NCI-H2196 (cell line): ENCODE data around the gene MVB12B.

Experiments used
- DNase-seq: peaks from one replicate; lab custom pipeline; 2025; ENCODE audit not compliant: unreplicated experiment; lab: John Stamatoyannopoulos, UW

The MVB12B gene

GRCh38 chr9:126501383-126502331 lies 175.0 kb downstream of the MVB12B start:
- DNase-seq, result no peak

- DNase-seq, result no peak
Measured at GRCh38 chr9:126502417-126503332, 176.0 kb downstream of the MVB12B start.

GRCh38 chr9:126503333-126504085 lies 176.9 kb downstream of the MVB12B start:
- DNase-seq, result no peak

- no peak for DNase-seq
Measured at GRCh38 chr9:126504086-126504976, 177.7 kb downstream of the MVB12B start.

- DNase-seq, result no peak
Measured at GRCh38 chr9:126504977-126505455, 178.4 kb downstream of the MVB12B start.

GRCh38 chr9:126505697-126506346 lies 179.2 kb downstream of the MVB12B start:
- DNase-seq, result no peak

GRCh38 chr9:126506361-126507317 lies 180.0 kb downstream of the MVB12B start:
- DNase-seq, result no peak

- no peak for DNase-seq
Measured at GRCh38 chr9:126507318-126508109, 180.9 kb downstream of the MVB12B start.

GRCh38 chr9:126508171-126508591 lies 181.6 kb downstream of the MVB12B start:
- DNase-seq, result no peak

- no peak for DNase-seq
Measured at GRCh38 chr9:126508928-126509327, 182.3 kb downstream of the MVB12B start.

GRCh38 chr9:126509718-126510117 lies 183.1 kb downstream of the MVB12B start:
- no peak for DNase-seq

- DNase-seq, result no peak
Measured at GRCh38 chr9:126510564-126510963, 183.9 kb downstream of the MVB12B start.

GRCh38 chr9:126511411-126511810 lies 184.8 kb downstream of the MVB12B start:
- DNase-seq, result no peak

- DNase-seq, result no peak
Measured at GRCh38 chr9:126513159-126514036, 186.8 kb downstream of the MVB12B start.

- DNase-seq, result peak; percentile 62
Measured at GRCh38 chr9:126514037-126514821, 187.6 kb downstream of the MVB12B start.
